Nephron (organoid): ENCODE data around the gene ERFL.
A peak's percentile ranks its signal among the peaks of the same experiment; 100 is the strongest.

Experiments used
- H3K27ac Mint-ChIP-seq, 3 experiments: 2 replicates each; pipeline ENCODE4 v1.8.0; 2020; ENCODE audit warnings: mixed read lengths in 3 of 3, mild to moderate bottlenecking in 2 of 3, moderate library complexity in 1 of 3
- H3K27me3 Mint-ChIP-seq: 2 replicates; pipeline ENCODE4 v1.8.0; 2021; ENCODE audit warnings: low read depth, mild to moderate bottlenecking, moderate library complexity, mixed read lengths
- H3K36me3 Mint-ChIP-seq: 2 replicates; pipeline ENCODE4 v1.8.0; 2020; ENCODE audit warnings: low read depth, mixed read lengths
- H3K4me1 Mint-ChIP-seq: 2 replicates; pipeline ENCODE4 v1.8.0; 2020; ENCODE audit warnings: mixed read lengths
- H3K4me3 Mint-ChIP-seq, 3 experiments: 2 replicates each; pipeline ENCODE4 v1.8.0; 2020; ENCODE audit warnings: mild to moderate bottlenecking in 3 of 3, mixed read lengths in 3 of 3, moderate library complexity in 2 of 3
- H3K9me3 Mint-ChIP-seq: 2 replicates; pipeline ENCODE4 v1.8.0; 2020; ENCODE audit warnings: mixed read lengths
- TF ChIP-seq, protein P1 (sequence below), 3 experiments: fragments of 200-600 bp; sonication (generic); IDR thresholded peaks; one replicate each; pipeline ENCODE4 v1.5.0; 2021; ENCODE audit warnings: antibody characterized with exemption in 3 of 3; ENCODE audit not compliant: unreplicated experiment in 3 of 3

Gene ERFL

GRCh38 chr19:41932259-41932719, 4.0 kb upstream of the ERFL start:
- TF ChIP-seq, protein P1, sequence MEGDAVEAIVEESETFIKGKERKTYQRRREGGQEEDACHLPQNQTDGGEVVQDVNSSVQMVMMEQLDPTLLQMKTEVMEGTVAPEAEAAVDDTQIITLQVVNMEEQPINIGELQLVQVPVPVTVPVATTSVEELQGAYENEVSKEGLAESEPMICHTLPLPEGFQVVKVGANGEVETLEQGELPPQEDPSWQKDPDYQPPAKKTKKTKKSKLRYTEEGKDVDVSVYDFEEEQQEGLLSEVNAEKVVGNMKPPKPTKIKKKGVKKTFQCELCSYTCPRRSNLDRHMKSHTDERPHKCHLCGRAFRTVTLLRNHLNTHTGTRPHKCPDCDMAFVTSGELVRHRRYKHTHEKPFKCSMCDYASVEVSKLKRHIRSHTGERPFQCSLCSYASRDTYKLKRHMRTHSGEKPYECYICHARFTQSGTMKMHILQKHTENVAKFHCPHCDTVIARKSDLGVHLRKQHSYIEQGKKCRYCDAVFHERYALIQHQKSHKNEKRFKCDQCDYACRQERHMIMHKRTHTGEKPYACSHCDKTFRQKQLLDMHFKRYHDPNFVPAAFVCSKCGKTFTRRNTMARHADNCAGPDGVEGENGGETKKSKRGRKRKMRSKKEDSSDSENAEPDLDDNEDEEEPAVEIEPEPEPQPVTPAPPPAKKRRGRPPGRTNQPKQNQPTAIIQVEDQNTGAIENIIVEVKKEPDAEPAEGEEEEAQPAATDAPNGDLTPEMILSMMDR (IDR thresholded peaks at IDR 0.05; ENCODE audit: unreplicated experiment in 3 of 3), result no peak
- H3K36me3 Mint-ChIP-seq, result no peaks in the 10 kb centered on the region
- H3K4me3 Mint-ChIP-seq, result no peak overlapping the region
- no peak overlapping the region for H3K27ac Mint-ChIP-seq
- H3K27me3 Mint-ChIP-seq, result peaks cover 88% of the 10 kb centered on the region
- H3K4me1 Mint-ChIP-seq, result peaks cover 27% of the 10 kb centered on the region
- H3K9me3 Mint-ChIP-seq, result no peaks in the 10 kb centered on the region

DNA sequence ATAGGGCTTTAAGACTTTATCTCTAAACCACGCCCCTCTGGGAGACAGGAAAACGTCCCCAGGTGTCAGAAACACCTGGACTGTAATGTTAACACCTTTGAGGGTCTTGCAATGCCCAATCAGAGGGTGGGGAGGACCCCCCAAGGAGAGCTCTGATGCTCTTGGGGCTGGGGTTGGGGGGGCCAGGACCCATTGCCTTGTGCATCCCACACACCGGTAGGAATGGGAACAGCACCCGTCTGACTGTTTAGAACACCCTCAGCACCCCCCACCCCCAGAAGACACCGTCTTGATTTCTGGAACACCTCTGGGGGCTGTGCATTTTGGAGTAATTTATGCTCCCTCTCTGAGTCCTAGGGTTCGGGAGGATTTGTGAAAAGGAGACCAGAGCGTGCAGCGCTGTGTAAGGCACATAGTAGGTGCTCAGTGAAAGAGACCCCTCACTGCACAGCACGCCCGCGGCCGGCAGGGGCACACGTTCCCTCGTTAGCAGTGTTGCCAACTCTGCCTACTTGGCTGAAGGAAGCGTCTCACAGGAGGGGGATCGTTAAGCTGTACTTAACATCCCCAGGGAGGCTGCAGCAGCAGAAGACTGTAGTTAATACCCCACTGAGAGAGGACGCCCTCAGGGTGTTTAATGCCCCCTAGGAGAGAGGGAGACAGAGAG, 2.8 kb upstream of the ERFL start:
- TF ChIP-seq, protein P1 (IDR thresholded peaks at IDR 0.05; ENCODE audit: unreplicated experiment in 3 of 3), result peak in 1 of 3 experiments; percentile 32
- H3K27me3 Mint-ChIP-seq, result peaks cover 78% of the 10 kb centered on the region
- H3K36me3 Mint-ChIP-seq, result no peaks in the 10 kb centered on the region
- H3K4me1 Mint-ChIP-seq, result peaks cover 22% of the 10 kb centered on the region
- no peaks in the 10 kb centered on the region for H3K9me3 Mint-ChIP-seq
- no peak overlapping the region for H3K27ac Mint-ChIP-seq
- no peak overlapping the region for H3K4me3 Mint-ChIP-seq

- TF ChIP-seq, protein P1 (IDR thresholded peaks at IDR 0.05; ENCODE audit: unreplicated experiment in 3 of 3), result no peak
- Mint-ChIP-seq H3K4me1 (peaks cover 19% of the 10 kb centered on the region), H3K36me3 (no peaks in the 10 kb centered on the region), H3K27me3 (peaks cover 73% of the 10 kb centered on the region), H3K27ac (no peak overlapping the region), H3K9me3 (no peaks in the 10 kb centered on the region), H3K4me3 (peak overlapping the region; percentile 58 to 67 (median 65))
Measured at GRCh38 chr19:41930322-41930722, 2.1 kb upstream of the ERFL start.

DNA sequence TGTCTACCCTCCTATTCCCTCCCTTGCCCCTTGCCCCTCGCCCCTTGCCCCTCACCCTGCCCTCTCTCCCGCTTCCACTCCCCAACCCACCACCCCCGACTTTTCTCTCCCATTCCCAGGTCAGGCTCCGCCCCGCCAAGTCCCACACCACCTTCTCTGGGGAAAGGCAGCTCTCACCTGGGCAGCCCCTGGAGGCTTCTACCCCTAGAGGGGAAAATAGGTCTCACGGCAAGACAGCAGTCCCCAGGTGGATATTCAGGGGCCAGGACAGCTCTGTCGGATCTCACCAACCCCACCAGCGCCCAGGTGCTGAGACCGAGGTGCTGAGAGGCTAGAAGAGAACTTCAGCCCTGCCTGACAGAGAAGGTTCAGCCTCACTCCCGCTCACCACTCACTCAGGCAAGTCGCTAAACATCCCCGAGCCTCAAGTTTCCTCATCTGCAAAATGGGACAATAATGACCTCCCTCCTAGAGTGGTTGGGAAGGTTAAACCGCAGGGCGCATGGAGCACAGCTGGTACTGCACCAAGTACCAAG, 1.4 kb upstream of the ERFL start:
- Mint-ChIP-seq H3K9me3 (no peaks in the 10 kb centered on the region), H3K4me1 (peaks cover 16% of the 10 kb centered on the region), H3K36me3 (no peaks in the 10 kb centered on the region), H3K27me3 (peaks cover 66% of the 10 kb centered on the region), H3K4me3 (peak overlapping the region; percentile 65 to 80 (median 72)), H3K27ac (no peak overlapping the region)
- TF ChIP-seq, protein P1 (IDR thresholded peaks at IDR 0.05; ENCODE audit: unreplicated experiment in 3 of 3), result no peak

DNA sequence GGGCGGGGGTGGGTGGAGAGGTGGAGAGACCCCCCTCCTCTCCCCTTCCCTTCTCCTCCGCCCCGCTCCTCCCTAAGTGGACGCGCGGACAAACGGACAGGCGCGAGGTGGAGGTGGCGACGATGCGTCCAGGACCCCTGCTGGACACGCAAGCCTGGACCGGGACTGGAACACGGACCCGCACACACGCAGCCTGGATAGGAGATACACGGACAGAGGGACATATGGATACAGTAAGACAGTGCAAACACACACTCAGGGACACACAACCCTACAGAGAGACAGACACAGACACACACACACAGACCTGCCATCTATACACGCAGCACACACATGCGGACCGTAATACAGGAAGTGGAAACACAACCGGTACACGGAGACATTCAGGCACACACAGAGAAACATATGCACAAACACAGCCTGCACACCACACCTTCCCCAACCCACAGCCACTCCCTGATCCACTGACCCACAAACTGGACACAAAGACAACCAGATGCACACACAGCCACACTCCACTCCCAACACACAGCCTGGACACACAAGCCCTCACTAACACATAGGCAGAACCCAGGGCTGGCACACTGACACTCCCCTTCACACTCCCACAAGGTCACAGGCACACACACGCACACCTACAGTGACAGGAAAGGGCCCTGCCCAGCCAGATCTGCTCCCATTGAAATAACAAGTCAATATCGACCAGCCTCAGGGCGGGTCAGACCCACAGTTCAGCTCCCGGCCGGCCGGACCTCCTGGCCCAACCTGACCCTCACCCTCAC, 696 bp upstream of the ERFL start:
- TF ChIP-seq, protein P1 (IDR thresholded peaks at IDR 0.05; ENCODE audit: unreplicated experiment in 3 of 3), result no peak
- Mint-ChIP-seq H3K27ac (no peak overlapping the region), H3K36me3 (no peaks in the 10 kb centered on the region), H3K27me3 (peaks cover 59% of the 10 kb centered on the region), H3K4me3 (peak overlapping the region; percentile 72 to 81 (median 80)), H3K4me1 (peaks cover 16% of the 10 kb centered on the region), H3K9me3 (no peaks in the 10 kb centered on the region)
